ENCODE data around the gene UHRF2.

DNA sequence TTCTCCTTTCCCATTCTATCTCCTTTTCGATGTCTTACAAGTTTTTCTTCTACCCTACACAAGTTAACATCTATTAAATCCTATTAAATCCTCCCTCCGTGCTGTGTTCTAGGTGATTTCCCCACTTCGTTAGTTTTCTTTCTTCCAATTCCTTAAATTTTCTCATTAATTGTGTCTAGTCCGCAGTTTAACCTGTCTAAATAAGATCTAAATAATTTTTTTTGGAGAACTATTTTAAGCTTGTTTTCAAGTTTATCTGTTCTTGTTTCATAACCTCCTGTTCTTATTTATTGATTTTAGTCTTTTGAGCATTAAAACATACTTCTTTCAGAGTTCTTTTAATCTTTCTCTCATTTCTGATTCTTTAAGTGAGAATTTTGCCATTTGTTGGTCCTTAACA is 109.3 kb downstream of the UHRF2 start:
- TF ChIP-seq MAFK (IDR thresholded peaks at IDR 0.05; ENCODE audit: low read depth, low read length) (no peak), MXI1 (IDR thresholded peaks at IDR 0.05; ENCODE audit: borderline replicate concordance, low read depth, low read length) (no peak), POLR2A (IDR thresholded peaks at IDR 0.05; ENCODE audit: low read depth, low read length) (no peak), CHD1 (IDR thresholded peaks at IDR 0.05; ENCODE audit: low read depth, low read length) (no peak), RFX5 (IDR thresholded peaks at IDR 0.05; ENCODE audit: low read depth, low read length) (no peak), BHLHE40 (IDR thresholded peaks at IDR 0.05; ENCODE audit: low read depth, low read length) (no peak), SMC3 (IDR thresholded peaks at IDR 0.05; ENCODE audit: low read depth, low read length) (no peak)
- TF ChIP-seq, protein P1, sequence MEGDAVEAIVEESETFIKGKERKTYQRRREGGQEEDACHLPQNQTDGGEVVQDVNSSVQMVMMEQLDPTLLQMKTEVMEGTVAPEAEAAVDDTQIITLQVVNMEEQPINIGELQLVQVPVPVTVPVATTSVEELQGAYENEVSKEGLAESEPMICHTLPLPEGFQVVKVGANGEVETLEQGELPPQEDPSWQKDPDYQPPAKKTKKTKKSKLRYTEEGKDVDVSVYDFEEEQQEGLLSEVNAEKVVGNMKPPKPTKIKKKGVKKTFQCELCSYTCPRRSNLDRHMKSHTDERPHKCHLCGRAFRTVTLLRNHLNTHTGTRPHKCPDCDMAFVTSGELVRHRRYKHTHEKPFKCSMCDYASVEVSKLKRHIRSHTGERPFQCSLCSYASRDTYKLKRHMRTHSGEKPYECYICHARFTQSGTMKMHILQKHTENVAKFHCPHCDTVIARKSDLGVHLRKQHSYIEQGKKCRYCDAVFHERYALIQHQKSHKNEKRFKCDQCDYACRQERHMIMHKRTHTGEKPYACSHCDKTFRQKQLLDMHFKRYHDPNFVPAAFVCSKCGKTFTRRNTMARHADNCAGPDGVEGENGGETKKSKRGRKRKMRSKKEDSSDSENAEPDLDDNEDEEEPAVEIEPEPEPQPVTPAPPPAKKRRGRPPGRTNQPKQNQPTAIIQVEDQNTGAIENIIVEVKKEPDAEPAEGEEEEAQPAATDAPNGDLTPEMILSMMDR (conservative IDR thresholded peaks at IDR 0.05; ENCODE audit: low read depth, low read length), result no peak
- TF ChIP-seq, protein P2, sequence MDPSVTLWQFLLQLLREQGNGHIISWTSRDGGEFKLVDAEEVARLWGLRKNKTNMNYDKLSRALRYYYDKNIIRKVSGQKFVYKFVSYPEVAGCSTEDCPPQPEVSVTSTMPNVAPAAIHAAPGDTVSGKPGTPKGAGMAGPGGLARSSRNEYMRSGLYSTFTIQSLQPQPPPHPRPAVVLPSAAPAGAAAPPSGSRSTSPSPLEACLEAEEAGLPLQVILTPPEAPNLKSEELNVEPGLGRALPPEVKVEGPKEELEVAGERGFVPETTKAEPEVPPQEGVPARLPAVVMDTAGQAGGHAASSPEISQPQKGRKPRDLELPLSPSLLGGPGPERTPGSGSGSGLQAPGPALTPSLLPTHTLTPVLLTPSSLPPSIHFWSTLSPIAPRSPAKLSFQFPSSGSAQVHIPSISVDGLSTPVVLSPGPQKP (IDR thresholded peaks at IDR 0.05; ENCODE audit: borderline replicate concordance, low read depth, low read length), result no peak
